OCI-LY3 (cell line): Measurements from ENCODE around the gene PDZD7.

Source experiments
- EZH2phosphoT487 ChIP-seq: fragments of 200-600 bp; shearing (Covaris generic); IDR thresholded peaks from 2 replicates; pipeline ENCODE4 v1.6.1; 2018; ENCODE audit warnings: antibody characterized with exemption, mixed run types, low read depth
- TF ChIP-seq, protein P1 (sequence below): fragments of 200-600, 300-600 bp; sonication (generic); IDR thresholded peaks from 2 replicates; pipeline ENCODE4 v1.5.1; 2014; ENCODE audit warnings: antibody characterized with exemption, low read length, low read depth

DNA sequence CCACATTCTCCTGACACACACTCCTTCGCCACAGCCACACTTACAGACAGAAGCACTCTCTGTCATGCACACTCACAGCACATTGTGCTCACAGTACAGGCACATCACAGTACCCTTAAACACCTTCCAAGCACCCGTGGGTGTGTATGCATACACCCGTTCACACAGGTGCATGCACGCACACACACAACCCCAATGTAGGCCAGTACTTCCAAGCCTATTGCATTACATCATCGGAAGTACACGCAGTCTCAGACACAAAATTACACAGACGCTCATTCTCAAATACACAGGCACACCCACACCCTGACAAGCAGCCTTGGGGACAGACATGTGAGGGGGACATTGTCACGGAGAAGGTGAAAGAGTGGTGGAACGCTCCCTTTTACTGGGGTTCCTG lies 42.0 kb upstream of the PDZD7 start:
- TF ChIP-seq, protein P1, sequence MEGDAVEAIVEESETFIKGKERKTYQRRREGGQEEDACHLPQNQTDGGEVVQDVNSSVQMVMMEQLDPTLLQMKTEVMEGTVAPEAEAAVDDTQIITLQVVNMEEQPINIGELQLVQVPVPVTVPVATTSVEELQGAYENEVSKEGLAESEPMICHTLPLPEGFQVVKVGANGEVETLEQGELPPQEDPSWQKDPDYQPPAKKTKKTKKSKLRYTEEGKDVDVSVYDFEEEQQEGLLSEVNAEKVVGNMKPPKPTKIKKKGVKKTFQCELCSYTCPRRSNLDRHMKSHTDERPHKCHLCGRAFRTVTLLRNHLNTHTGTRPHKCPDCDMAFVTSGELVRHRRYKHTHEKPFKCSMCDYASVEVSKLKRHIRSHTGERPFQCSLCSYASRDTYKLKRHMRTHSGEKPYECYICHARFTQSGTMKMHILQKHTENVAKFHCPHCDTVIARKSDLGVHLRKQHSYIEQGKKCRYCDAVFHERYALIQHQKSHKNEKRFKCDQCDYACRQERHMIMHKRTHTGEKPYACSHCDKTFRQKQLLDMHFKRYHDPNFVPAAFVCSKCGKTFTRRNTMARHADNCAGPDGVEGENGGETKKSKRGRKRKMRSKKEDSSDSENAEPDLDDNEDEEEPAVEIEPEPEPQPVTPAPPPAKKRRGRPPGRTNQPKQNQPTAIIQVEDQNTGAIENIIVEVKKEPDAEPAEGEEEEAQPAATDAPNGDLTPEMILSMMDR, result no peak
- TF ChIP-seq EZH2phosphoT487, result no peak
